ENCODE data around the gene GNAQ. TPM values are rescaled to one million over a fixed set of nuclear protein-coding genes. Genes with fewer than 3 reads are reported as not detected.

GNAQ gene
- total RNA-seq, 1 experiment from 2014 or later, result 55.5 TPM

DNA sequence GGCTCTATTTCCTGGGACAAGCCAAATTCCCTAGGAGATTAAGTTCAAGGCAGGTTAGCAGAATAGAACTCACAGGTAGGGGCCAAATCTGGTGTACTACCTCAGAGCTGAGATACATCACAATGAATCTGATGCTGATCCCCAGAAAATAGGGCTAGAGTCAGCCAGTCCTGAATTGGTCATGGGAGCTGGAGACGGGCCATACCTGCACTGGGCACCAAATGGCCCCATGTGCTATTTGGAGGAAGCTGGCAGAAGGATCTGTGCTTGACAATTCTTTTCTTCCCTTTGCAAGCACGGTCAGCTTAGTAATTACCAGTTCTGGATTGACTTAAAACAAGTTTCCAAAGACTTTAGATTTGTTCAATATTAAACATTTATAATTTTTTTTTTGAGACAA lies 10.4 kb upstream of the GNAQ start:
- DNase-seq (ENCODE audit: low spot score) (no peak), ATAC-seq (no peak)
- TF ChIP-seq ZNF423 (CRISPR knock-in tag; IDR thresholded peaks at IDR 0.05), result no peak
- TF ChIP-seq, protein P1, sequence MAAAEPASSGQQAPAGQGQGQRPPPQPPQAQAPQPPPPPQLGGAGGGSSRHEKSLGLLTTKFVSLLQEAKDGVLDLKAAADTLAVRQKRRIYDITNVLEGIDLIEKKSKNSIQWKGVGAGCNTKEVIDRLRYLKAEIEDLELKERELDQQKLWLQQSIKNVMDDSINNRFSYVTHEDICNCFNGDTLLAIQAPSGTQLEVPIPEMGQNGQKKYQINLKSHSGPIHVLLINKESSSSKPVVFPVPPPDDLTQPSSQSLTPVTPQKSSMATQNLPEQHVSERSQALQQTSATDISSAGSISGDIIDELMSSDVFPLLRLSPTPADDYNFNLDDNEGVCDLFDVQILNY (CRISPR knock-in tag; IDR thresholded peaks at IDR 0.05), result no peak
- no peak for TF ChIP-seq ZNF263 (CRISPR knock-in tag; IDR thresholded peaks at IDR 0.05; ENCODE audit: low read depth)
- no peak for TF ChIP-seq ZNF416 (CRISPR knock-in tag; IDR thresholded peaks at IDR 0.05)
- TF ChIP-seq NFATC4 (CRISPR knock-in tag; IDR thresholded peaks at IDR 0.05), result no peak
- TF ChIP-seq ZNF138 (CRISPR knock-in tag; conservative IDR thresholded peaks at IDR 0.05), result no peak
- no peak for TF ChIP-seq GTF2I (CRISPR knock-in tag; conservative IDR thresholded peaks at IDR 0.05)
- no peak for TF ChIP-seq CREB1 (CRISPR knock-in tag; IDR thresholded peaks at IDR 0.05)
- no peak for TF ChIP-seq ETV6 (CRISPR knock-in tag; IDR thresholded peaks at IDR 0.05)
- no peak for TF ChIP-seq PRRX2 (CRISPR knock-in tag; IDR thresholded peaks at IDR 0.05)
- TF ChIP-seq, protein P2, sequence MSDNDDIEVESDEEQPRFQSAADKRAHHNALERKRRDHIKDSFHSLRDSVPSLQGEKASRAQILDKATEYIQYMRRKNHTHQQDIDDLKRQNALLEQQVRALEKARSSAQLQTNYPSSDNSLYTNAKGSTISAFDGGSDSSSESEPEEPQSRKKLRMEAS (CRISPR knock-in tag; IDR thresholded peaks at IDR 0.05), result no peak
- no peak for TF ChIP-seq JAZF1 (CRISPR knock-in tag; IDR thresholded peaks at IDR 0.05)
- TF ChIP-seq ZNF317 (CRISPR knock-in tag; IDR thresholded peaks at IDR 0.05; ENCODE audit: borderline replicate concordance, low read depth), result no peak
- no peak for TF ChIP-seq EMX1 (CRISPR knock-in tag; IDR thresholded peaks at IDR 0.05)
- TF ChIP-seq, protein P3, sequence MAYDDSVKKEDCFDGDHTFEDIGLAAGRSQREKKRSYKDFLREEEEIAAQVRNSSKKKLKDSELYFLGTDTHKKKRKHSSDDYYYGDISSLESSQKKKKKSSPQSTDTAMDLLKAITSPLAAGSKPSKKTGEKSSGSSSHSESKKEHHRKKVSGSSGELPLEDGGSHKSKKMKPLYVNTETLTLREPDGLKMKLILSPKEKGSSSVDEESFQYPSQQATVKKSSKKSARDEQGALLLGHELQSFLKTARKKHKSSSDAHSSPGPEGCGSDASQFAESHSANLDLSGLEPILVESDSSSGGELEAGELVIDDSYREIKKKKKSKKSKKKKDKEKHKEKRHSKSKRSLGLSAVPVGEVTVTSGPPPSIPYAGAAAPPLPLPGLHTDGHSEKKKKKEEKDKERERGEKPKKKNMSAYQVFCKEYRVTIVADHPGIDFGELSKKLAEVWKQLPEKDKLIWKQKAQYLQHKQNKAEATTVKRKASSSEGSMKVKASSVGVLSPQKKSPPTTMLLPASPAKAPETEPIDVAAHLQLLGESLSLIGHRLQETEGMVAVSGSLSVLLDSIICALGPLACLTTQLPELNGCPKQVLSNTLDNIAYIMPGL (CRISPR knock-in tag; IDR thresholded peaks at IDR 0.05), result no peak
- TF ChIP-seq ATF6 (CRISPR knock-in tag; IDR thresholded peaks at IDR 0.05), result no peak
- no peak for TF ChIP-seq CBFB (CRISPR knock-in tag; IDR thresholded peaks at IDR 0.05; ENCODE audit: low read depth)
- Mint-ChIP-seq H3K27ac (no peak overlapping the region), H3K36me3 (no peaks in the 10 kb centered on the region), H3K9me3 (no peaks in the 10 kb centered on the region), H3K27me3 (ENCODE audit: low read depth) (no peaks in the 10 kb centered on the region), H3K4me3 (no peak overlapping the region), H3K4me1 (peaks cover 10% of the 10 kb centered on the region)
- CTCF ChIA-PET, result interaction anchor here (0.5 to 1.2 kb wide), 2 partner anchors 99 to 609 kb away, joined by 3 read pairs; no protein-coding TSS in a partner anchor
- POLR2A ChIA-PET, result interaction anchor here (0.9 kb wide), 1 partner anchor 43 kb away, joined by 3 read pairs; no protein-coding TSS in a partner anchor

DNA sequence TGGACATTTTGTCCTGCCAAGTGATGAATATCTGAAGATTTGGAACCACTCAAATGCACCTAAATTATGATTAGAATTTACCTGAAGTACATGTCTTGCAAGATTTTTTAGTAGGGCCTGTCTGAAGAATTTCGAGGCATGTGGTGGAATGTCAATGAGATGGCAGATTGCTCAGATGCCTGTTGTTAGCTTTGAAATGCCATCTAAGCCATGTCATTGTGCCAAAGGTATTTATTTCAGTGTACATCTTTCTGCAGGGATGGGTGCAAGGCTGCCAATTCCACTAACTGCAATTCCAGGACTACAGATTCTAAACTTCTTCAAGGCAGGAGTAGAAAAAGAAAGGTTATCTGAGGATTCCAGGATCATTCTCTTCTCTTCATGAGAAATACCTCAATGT lies 9.1 kb upstream of the GNAQ start:
- H3K36me3 Mint-ChIP-seq, result no peaks in the 10 kb centered on the region
- no peak for DNase-seq (ENCODE audit: low spot score)
- H3K27ac Mint-ChIP-seq, result no peak overlapping the region
- H3K4me3 Mint-ChIP-seq, result no peak overlapping the region
- no peaks in the 10 kb centered on the region for H3K27me3 Mint-ChIP-seq (ENCODE audit: low read depth)
- peaks cover 12% of the 10 kb centered on the region for H3K4me1 Mint-ChIP-seq
- H3K9me3 Mint-ChIP-seq, result no peaks in the 10 kb centered on the region
- no peak for ATAC-seq
- ChIA-PET POLR2A (no interaction called here), CTCF (no interaction called here)
- no peak for TF ChIP-seq NFYB (CRISPR knock-in tag; conservative IDR thresholded peaks at IDR 0.05; ENCODE audit: low read depth)
- no peak for TF ChIP-seq IRF2 (CRISPR knock-in tag; IDR thresholded peaks at IDR 0.05; ENCODE audit: borderline replicate concordance, low read depth)
- TF ChIP-seq GRHL2 (CRISPR knock-in tag; IDR thresholded peaks at IDR 0.05; ENCODE audit: insufficient replicate concordance, severe bottlenecking), result no peak
- no peak for TF ChIP-seq ATF2 (CRISPR knock-in tag; IDR thresholded peaks at IDR 0.05; ENCODE audit: borderline replicate concordance, low read depth)
- TF ChIP-seq NR1H2 (CRISPR knock-in tag; IDR thresholded peaks at IDR 0.05), result no peak
- TF ChIP-seq FOXJ3 (CRISPR knock-in tag; IDR thresholded peaks at IDR 0.05; ENCODE audit: borderline replicate concordance), result no peak
- no peak for TF ChIP-seq USF1 (CRISPR knock-in tag; IDR thresholded peaks at IDR 0.05)
- TF ChIP-seq FOXP1 (CRISPR knock-in tag; IDR thresholded peaks at IDR 0.05; ENCODE audit: borderline replicate concordance), result no peak
- TF ChIP-seq ZNF512 (CRISPR knock-in tag; IDR thresholded peaks at IDR 0.05; ENCODE audit: borderline replicate concordance), result no peak
- TF ChIP-seq, protein P4, sequence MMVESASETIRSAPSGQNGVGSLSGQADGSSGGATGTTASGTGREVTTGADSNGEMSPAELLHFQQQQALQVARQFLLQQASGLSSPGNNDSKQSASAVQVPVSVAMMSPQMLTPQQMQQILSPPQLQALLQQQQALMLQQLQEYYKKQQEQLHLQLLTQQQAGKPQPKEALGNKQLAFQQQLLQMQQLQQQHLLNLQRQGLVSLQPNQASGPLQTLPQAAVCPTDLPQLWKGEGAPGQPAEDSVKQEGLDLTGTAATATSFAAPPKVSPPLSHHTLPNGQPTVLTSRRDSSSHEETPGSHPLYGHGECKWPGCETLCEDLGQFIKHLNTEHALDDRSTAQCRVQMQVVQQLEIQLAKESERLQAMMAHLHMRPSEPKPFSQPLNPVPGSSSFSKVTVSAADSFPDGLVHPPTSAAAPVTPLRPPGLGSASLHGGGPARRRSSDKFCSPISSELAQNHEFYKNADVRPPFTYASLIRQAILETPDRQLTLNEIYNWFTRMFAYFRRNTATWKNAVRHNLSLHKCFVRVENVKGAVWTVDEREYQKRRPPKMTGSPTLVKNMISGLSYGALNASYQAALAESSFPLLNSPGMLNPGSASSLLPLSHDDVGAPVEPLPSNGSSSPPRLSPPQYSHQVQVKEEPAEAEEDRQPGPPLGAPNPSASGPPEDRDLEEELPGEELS (CRISPR knock-in tag; IDR thresholded peaks at IDR 0.05), result no peak

Measured in WTC11 (cell line).